ENCODE results near the gene CNTNAP2. TPM values are rescaled to one million over a fixed set of nuclear protein-coding genes. Genes with fewer than 3 reads are reported as not detected.

CNTNAP2 gene
- total and polyA plus RNA-seq, 11 donors: 0.01 to 2.6 (median 0.31) TPM; not detected in 3

GRCh38 chr7:147878912-147879661 lies 1762.5 kb downstream of the CNTNAP2 start:
- Histone ChIP-seq H3K4me3 (no peak overlapping the region), H3K27ac (no peak overlapping the region), H3K9me3 (no peaks in the 10 kb centered on the region), H3K27me3 (peaks cover 0 to 6% (median 0%) of the 10 kb centered on the region in 9 donors), H3K4me1 (no peaks in the 10 kb centered on the region), H3K36me3 (no peaks in the 10 kb centered on the region)
- DNase-seq (no peak), ATAC-seq (no peak)
- intact Hi-C loops (cut with DNase I): no loop called here
- whole genome bisulfite sequencing, 4 donors: 71 to 75% (median 73%) methylated on average over 9 of the region's 9 CpGs
- no peak for TF ChIP-seq POLR2A (IDR thresholded peaks at IDR 0.05)
- TF ChIP-seq, protein P1, sequence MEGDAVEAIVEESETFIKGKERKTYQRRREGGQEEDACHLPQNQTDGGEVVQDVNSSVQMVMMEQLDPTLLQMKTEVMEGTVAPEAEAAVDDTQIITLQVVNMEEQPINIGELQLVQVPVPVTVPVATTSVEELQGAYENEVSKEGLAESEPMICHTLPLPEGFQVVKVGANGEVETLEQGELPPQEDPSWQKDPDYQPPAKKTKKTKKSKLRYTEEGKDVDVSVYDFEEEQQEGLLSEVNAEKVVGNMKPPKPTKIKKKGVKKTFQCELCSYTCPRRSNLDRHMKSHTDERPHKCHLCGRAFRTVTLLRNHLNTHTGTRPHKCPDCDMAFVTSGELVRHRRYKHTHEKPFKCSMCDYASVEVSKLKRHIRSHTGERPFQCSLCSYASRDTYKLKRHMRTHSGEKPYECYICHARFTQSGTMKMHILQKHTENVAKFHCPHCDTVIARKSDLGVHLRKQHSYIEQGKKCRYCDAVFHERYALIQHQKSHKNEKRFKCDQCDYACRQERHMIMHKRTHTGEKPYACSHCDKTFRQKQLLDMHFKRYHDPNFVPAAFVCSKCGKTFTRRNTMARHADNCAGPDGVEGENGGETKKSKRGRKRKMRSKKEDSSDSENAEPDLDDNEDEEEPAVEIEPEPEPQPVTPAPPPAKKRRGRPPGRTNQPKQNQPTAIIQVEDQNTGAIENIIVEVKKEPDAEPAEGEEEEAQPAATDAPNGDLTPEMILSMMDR (IDR thresholded peaks at IDR 0.05): no peak

- DNase-seq (no peak), ATAC-seq (no peak)
- 77 to 91% (median 83%) methylated on average over 5 of the region's 5 CpGs for WGBS, 4 donors
- no peak overlapping the region for H3K4me3 ChIP-seq
- no peaks in the 10 kb centered on the region for H3K9me3 ChIP-seq
- intact Hi-C loops (cut with DNase I): no loop called here
- no peaks in the 10 kb centered on the region for H3K27me3 ChIP-seq
- H3K36me3 ChIP-seq: no peaks in the 10 kb centered on the region
- TF ChIP-seq POLR2A (IDR thresholded peaks at IDR 0.05): no peak
- TF ChIP-seq, protein P1 (IDR thresholded peaks at IDR 0.05): no peak
- no peak overlapping the region for H3K27ac ChIP-seq
- no peaks in the 10 kb centered on the region for H3K4me1 ChIP-seq
Observed at GRCh38 chr7:147885869-147886268, 1769.3 kb downstream of the CNTNAP2 start.

- Histone ChIP-seq H3K9me3 (no peaks in the 10 kb centered on the region), H3K36me3 (no peaks in the 10 kb centered on the region), H3K4me3 (no peak overlapping the region), H3K27me3 (no peaks in the 10 kb centered on the region), H3K4me1 (no peaks in the 10 kb centered on the region), H3K27ac (no peak overlapping the region)
- ATAC-seq (no peak), DNase-seq (no peak)
- intact Hi-C loops (cut with DNase I): no loop called here
- 23 to 38% (median 35%) methylated on average over 4 of the region's 4 CpGs for WGBS, 4 donors
- TF ChIP-seq POLR2A (IDR thresholded peaks at IDR 0.05): no peak
- TF ChIP-seq, protein P1 (IDR thresholded peaks at IDR 0.05): no peak
Observed at GRCh38 chr7:147894271-147894670, 1777.7 kb downstream of the CNTNAP2 start.

DNA sequence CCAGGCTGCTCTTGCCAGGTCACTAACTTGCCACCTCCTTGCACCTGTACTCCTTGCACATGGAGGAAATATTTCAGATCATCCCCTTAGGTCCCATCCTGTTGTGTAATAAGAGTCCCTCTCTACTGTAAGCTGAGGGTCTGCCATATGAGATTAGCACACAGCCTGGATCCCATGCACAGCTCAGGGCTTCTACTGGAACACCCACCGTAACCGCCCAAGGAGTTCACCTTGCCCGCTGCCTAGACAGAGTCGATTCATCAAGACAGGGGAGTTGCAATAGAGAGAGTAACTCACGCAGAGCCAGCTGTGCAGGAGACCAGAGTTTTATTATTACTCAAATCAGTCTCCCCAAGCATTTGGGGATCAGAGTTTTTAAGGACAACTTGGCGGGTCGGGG lies 1779.5 kb downstream of the CNTNAP2 start:
- Histone ChIP-seq H3K9me3 (no peaks in the 10 kb centered on the region), H3K27ac (no peak overlapping the region), H3K36me3 (no peaks in the 10 kb centered on the region), H3K4me1 (no peaks in the 10 kb centered on the region), H3K4me3 (no peak overlapping the region), H3K27me3 (no peaks in the 10 kb centered on the region)
- WGBS, 4 donors: 86 to 94% (median 89%) methylated on average over 7 of the region's 7 CpGs
- DNase-seq (no peak), ATAC-seq (no peak)
- no peak for TF ChIP-seq POLR2A (IDR thresholded peaks at IDR 0.05)
- TF ChIP-seq, protein P1 (IDR thresholded peaks at IDR 0.05): no peak
- intact Hi-C loops (cut with DNase I): no loop called here

Measured in heart left ventricle (tissue), 16 donors.